HG02852 (cell line): Measurements from ENCODE around the gene S100A13.
A peak's percentile ranks its signal among the peaks of the same experiment; 100 is the strongest.
"Not testable (repeated sequence)": the region's sequence is repeated elsewhere in the genome, so short reads cannot be mapped to it uniquely, and the experiment has no call there.

Experiments
- ATAC-seq: cut with Tn5 transposase; IDR thresholded peaks from one replicate; pipeline ENCODE4 v1.9.1; 2021; ENCODE audit warnings: mild to moderate bottlenecking, moderate library complexity; ENCODE audit not compliant: unreplicated experiment

The S100A13 gene

DNA sequence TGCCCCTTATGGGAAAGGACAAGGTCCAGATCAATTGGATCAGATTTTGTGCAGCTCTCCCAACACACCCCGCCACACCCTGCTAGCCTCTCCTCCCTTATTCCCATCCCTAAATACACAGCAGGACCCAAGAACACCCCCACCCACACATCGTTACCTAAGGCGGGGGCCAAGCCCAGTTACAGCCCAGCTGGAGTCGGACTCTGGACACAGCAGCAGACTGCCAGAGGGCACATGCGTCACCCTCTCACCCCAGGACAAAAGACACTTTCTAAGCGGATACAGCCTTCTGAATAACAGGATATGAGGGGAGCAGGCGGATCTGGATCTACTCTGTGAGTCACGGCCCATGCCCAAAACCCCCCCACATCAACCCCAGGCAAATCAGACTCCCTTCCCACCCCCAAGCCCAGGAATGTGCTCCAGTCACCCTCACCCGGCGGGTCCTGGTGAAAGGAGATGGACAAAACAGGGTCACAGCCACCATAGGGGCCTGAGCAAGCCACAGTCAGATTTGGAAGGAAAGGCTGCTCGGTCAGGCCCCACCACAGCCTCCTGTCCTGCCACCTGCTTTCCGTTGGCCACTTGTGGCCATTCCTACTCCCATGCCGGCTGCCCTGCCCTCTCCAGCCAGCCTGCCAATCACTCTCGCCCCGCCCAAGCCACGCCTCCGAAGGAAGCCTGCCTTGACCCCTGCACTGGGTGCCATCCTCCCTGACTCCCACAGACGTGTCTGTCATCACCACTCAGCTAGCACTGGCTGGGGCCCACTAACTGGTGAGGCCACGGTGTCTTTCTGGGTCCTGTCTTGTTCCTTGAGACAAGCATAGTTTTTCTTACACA lies 18.3 kb downstream of the S100A13 start:
- ATAC-seq, result no peak

DNA sequence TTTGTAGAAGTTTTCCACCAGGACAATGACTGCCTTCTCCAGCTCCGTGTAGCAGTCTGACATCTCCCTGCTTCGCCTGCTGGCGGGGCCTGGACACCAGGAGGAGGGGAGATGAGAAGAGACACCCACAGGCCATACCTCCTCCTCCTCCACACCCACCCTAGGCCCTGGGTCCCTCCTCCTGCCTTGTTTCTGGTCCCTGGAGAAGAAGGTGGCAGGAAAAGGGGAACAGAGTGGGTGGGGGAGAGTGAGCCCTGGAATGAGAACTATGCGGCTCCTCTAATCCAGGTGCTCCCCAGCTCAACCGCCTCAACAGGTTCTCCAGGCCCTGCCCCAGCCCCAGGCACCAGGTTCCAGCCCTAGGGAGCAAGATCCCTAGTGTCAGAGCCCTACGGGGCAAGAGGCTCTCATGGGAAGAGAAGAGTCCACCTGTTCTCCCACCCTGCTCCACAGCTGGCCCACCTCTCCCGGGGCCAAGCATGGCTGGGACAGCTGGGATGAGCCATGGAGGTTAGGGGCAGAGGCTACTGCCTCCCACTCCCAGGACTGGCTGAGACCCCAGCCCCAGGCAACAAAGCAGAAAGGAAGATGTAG lies 19.1 kb downstream of the S100A13 start:
- ATAC-seq, result no peak

DNA sequence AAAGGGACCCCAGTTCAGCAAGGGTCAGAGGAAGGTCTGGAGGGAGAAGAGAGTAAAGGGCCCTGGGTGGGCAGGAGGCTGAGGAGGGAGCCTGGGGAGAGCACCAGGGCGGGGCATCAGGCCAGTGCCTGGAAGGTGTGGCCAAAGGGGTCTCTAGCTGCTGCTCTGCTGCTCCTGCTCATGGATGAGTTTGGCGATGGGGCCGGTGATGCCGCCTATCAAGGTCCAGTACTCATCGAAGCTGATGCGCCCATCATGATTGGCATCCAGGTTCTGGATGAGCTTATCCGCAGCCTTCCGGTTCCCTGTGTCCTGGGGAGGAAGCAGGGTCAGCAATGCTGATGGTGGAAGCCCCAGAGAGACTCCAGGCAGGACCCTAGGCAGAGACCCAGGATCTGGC lies 19.9 kb downstream of the S100A13 start:
- ATAC-seq, result no peak

DNA sequence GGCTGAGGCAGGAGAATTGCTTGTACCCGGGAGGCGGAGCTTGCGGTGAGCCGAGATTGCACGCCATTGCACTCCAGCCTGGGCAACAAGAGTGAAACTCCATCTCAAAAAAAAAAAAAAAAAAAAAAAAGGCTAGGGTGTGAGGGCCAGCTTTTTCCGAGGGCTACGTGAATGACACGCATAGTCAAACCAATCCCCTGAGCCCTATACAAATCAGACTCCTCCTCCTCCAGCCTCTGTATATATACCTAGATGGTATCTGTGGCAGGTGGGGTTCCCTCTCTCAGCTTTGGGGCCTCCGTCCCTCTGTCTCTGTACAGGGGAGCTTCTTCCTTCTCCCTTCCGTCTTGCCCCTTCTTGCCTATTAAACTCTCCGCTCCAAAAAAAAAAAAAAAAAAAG lies 21.1 kb downstream of the S100A13 start:
- ATAC-seq, result no peak

DNA sequence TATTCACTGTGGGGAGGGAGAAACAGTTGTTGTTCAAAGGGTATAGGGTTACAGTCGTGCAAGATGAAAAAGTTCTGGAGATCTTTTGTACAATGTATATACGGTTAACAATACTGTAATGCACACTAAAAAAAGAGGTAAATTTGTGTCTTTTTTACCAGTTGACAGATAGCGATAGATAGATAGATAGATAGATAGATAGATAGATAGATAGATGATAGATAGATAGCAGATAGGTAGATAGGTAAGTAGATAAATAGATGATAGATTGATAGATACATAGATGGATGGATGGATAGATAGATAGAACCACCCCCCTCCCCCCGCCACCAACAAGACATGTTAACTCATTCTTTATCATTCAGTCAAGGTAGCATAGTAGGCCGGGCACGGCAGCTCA lies 24.6 kb downstream of the S100A13 start:
- no peak for ATAC-seq

DNA sequence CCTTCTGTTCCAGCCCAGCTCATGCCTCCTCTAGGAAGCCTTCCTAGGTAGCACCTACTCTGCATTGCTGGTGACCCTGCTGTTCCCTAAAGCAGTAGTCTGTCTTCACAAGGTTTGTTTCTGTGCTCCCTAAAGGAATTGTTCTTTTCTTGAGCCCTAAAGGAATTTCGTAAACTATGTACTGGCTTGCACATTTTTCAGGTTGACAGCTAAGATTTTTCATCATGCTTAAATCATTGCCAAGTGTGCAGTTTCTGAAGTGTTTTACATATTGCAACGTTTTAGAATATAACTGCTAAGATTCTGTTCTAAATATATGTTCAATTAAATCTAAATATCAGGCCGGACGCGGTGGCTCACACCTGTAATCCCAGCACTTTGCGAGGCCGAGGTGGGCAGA lies 27.5 kb downstream of the S100A13 start:
- no peak for ATAC-seq

DNA sequence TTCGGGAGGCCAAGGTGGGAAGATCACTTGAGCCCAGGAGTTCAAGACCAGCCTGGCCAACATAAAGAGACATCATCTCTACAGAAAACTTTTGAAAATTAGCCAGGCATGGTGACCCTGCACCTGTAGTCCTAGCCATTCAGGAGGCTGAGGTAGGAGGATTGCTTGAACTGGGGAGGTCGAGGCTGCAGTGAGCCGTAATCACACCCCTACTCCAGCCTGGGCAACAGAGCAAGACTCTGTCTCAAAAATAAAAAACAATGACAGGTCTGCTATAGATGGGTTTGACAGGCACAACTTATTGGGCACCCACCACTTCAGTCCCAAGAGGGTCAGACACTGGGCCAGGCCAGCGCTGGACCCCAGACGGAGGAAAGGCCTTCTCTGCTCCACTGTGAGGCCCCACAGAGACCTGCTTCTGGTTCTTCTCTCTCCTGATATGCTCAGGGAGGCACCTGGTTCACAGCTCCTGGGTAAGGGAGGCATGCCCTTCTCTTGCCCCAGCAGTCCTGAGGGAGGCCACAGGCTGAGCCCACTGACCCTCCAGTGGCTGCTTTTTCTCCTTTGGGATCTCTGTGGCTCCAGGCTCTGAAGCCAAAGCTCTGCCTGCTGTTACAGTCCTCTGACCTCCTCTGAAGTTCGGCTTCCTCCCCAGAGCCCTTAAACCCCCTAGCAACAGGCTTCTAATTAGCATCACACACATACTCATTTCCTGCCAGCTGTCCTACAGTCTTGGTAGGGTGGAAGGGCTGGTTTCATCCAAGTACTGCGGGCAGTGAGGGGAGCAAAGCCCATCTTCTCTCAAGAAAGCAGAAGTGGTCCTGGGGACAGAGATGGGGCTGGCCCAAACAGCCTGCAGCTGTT lies 28.8 kb downstream of the S100A13 start:
- ATAC-seq, result peak; percentile 98

DNA sequence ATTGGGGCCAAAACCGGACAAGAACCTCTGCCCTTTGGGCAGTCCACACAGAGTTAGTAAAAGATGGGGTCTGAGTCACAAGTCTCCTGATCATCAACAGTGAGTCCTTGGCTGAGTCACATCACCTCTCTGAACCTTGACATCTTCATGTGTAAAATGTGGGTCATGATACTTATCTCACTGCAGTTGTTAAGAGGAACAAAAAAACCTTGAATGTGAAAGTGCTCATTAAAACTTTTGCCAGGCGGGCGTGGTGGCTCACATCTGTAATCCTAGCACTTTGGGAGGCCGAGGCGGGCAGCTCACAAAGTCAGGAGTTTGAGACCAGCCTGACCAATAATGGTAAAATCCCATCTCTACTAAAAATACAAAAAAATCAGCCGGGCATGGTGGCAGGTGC lies 30.1 kb downstream of the S100A13 start:
- no peak for ATAC-seq

DNA sequence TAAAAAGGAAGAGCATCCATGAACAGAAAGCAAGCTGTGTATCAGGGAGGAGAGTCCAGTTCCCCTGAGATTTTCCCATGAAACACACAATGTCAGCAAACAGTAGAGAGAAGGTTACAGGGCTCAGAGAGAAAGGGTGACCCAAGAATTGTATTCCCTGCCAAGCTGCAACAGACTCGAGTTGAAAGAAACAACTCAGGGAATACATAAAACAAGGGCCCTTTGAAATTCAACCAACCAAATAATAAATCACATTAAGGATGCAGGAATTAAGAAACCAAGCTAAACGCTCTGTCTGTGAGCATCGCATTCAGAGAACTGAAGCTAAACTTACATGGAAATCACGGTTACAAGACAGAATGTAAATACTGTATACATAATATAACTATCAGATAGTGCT lies 34.6 kb downstream of the S100A13 start:
- no peak for ATAC-seq

DNA sequence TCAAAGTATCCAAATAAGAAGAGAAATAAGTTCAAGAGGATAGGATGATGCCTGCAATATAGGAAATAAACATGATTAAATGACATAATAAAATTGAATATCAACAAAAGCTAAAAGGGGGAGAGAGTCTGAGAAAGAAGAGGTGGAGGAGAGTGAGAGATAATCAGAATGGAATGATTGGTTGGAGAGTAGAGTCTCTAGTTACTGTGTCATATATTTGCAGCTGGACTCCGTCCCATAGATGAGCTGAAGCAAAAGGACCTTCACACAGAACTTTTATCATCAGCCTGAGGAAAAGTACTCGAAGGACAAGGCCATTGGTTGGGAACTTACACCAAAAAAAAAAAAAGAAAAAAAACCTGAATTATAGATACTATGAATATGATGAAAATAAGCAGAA lies 38.8 kb downstream of the S100A13 start:
- ATAC-seq, result no peak

DNA sequence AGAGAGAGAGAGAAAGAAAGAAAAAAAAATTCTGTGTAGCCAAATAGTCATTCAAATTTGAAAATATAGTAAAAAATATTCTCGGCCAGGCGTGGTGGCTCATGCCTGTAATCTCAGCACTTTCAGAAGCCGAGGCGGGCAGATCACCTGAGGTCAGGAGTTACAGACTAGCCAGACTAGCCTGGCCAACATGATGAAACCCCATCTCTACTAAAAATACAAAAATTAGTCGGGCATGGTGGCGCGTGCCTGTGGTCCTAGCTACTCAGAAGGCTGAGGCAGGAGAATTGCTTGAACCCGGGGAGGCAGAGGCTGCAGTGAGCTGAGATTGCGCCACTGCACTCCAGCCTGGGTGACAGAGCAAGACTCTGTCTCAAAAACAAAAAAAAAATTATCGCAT lies 39.3 kb downstream of the S100A13 start:
- not testable (repeated sequence) for ATAC-seq

DNA sequence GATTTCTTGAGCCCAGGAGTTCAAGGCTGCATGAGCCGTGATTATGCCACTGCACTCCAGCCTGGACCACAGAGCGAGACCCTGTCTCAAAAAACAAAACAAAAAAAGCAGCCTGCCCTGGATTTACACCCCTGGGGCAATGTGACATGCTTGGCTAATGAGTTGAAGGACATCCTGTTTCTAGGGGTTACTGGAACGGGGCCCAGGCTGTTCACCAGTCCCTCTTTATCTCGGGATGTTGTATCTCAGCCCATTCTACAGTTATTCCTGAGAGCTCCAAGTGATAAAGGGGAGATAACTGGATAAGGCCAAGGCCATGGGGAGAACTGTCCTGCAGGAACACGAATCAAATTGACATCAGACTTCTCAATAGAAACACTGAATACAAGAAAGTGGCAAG lies 40.0 kb downstream of the S100A13 start:
- no peak for ATAC-seq

DNA sequence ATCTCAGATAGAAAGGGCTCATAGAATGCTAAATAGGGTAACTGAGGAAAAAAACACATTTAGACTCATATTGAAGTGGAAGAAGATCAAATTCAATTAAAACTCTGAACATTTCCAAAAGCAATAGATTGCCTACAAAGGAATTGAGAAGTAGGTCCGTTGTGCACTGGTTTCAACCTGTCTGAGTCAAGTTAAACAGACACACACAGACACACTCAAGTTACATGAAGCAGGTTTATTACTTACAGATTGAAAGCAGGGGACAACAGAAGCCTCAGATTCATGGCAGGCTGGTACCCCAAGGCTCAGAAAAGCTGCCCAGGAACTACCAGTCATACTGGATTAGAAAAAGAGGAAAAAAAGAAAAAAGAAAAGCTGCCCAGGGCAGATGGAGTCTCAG lies 41.0 kb downstream of the S100A13 start:
- no peak for ATAC-seq

DNA sequence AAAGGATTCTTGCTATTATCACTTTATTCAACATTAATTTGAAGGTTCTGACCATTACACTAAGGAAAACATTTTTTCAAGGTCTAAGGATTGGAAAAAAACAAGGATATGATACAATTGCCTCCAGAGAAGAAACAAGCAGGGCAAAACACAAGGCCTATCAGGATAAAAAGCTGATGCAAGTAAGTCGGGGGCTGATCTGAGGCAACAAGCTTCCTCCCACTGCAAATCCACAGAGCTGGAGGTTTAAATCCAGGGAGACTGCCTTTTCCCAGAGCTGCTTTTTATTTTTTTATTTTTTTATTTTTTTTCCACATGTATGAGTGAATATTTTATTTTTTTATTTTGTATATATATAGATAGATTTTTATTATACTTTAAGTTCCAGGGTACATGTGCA lies 42.3 kb downstream of the S100A13 start:
- ATAC-seq, result no peak

DNA sequence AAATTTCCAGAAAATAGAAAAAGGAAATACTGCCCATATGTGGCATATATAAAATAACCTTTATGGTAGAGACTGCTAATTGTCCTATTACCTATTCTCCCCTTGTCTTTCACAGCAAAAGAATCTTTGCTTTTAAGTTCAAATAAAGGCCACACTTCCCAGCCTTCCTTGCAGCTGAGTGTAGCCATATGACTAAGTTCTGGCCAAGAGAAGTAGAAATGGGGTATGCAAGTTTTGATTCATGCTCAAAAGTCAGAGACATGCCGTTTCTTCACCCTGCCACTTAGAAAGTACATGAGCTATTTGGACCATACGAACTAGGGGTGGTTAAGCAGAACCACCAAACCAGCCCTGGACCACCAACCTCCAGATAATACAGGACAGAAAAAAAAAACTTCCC lies 43.3 kb downstream of the S100A13 start:
- ATAC-seq, result no peak

DNA sequence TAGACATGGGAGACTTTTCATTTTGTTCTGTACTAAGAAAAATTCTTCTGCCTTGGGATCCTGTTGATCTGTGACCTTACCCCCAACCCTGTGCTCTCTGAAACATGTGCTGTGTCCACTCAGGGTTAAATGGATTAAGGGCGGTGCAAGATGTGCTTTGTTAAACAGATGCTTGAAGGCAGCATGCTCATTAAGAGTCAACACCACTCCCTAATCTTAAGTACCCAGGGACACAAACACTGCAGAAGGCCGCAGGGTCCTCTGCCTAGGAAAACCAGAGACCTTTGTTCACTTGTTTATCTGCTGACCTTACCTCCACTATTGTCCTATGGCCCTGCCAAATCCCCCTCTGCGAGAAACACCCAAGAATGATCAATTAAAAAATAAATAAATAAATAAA lies 43.8 kb downstream of the S100A13 start:
- not testable (repeated sequence) for ATAC-seq

DNA sequence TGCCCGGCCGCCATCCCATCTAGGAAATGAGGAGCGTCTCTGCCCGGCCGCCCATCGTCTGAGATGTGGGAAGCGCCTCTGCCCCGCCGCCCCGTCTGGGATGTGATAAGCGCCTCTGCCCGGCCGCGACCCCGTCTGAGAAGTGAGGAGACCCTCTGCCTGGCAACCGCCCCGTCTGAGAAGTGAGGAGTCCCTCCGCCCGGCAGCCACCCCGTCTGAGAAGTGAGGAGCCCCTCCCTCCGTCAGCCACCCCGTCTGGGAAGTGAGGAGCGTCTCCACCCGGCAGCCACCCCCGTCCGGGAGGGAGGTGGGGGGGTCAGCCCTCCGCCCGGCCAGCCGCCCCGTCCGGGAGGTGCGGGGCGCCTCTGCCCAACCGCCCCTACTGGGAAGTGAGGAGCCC lies 44.5 kb downstream of the S100A13 start:
- ATAC-seq, result not testable (repeated sequence)

DNA sequence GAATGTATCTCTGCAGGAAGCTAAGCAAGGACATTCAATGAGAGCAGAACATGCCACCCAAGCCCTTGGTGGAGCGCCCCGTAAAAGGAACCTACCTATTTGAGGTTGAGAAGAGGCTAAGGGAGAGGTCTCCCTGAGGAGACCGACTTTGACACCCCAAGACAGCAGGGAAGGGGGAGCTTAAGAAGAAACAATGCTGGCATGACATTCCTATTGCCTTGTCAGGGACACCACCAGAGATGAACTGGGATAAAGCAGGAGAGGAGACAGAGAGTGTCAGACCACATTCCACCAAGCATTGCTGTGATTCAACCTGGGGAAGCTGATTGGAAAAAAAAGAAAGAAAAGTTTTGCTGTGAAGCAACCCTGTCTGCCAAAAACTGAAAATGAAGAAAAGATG lies 48.4 kb downstream of the S100A13 start:
- ATAC-seq, result no peak

DNA sequence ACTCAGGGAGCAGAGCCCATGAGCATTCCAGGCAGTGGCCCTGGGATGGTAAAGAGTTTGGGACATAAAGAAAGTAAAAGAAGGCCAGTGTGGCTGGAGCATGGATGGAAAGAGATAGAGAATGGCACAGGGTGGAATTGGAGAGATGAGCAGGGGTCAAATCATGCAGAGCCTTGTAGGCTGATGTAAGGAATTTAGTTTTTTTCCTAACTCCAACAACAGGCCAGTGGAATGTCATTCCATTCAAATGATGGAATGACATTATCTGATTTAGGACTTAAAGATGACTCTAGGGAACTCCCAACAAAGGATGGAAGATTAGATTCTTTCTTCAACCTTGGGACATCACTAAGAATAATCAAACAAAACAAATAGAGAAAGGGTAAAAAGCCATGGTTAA lies 48.8 kb downstream of the S100A13 start:
- no peak for ATAC-seq

DNA sequence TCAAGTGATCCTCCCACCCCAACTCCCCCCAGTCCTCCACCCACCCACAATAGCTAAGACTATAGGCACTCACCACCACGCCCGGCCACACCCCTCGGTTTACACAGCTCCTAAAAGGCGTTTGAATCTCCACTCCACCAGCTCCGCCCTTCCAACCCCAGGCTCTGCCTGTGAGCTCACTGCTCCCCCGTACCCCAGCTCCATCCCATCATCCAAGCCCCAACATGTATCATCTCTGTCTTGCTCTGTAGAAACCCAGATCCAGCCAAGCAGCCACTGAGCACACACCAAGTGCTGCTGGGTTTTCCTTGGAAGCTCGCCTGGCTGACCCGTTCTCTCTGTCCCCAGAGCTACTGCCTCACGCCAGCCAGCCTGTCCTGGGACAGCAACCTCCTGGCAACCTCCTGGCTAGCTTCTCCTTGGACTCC lies 49.7 kb downstream of the S100A13 start:
- ATAC-seq, result no peak

DNA sequence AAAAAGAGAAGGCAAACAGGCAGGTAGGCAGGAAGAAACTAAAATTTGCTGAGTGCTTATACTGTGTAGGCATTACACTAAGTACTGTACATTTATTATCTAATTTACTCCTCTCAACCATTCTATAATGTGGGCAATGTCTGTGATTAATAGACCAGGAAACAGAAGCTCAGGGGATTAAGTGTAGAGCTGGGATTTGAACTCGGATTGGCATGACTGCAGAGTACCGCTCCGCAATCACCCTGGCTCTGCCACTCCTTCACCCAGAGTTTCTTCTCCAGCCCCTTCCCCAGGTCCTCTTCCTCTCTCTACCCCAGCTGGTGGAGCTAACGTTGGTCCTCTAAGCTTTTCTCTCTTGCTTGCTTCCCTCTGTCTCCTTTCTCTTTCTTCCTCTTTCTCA lies 50.2 kb downstream of the S100A13 start:
- ATAC-seq, result no peak

DNA sequence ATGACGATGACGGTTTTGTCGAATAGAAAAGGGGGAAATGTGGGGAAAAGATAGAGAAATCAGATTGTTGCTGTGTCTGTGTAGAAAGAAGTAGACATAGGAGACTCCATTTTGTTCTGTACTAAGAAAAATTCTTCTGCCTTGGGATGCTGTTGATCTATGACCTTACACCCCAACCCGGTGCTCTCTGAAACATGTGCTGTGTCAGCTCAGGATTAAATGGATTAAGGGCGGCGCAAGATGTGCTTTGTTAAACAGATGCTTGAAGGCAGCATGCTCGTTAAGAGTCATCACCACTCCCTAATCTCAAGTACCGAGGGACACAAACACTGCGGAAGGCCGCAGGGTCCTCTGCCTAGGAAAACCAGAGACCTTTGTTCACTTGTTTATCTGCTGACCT lies 51.8 kb downstream of the S100A13 start:
- ATAC-seq, result not testable (repeated sequence)
